DND-41 (cell line): ENCODE results near the gene MRPL53.

Experiments
- ATAC-seq: fragments of 200-7000 bp; cut with Tn5 transposase; 3 replicates; pipeline ENCODE4 v1.9.1; 2021; ENCODE audit warnings: low read depth; ENCODE audit not compliant: insufficient read depth
- DNase-seq: peaks from one replicate; pipeline ENCODE4 v3.0.0-alpha.2; 2020
- H2AFZ ChIP-seq: 2 replicates; pipeline ENCODE4 v1.6.0; 2012; ENCODE audit warnings: low read depth, low read length
- H3K27ac ChIP-seq: 2 replicates; pipeline ENCODE4 v1.5.1; 2012; ENCODE audit warnings: low read length, inconsistent platforms
- H3K27me3 ChIP-seq: fragments of 200-600 bp; sonication (generic); 2 replicates; pipeline ENCODE4 v1.6.0; 2012; ENCODE audit warnings: low read length, mild to moderate bottlenecking, inconsistent platforms; ENCODE audit not compliant: insufficient read depth, poor library complexity
- H3K36me3 ChIP-seq: 2 replicates; pipeline ENCODE4 v1.5.1; 2012; ENCODE audit warnings: low read length, inconsistent platforms; ENCODE audit not compliant: insufficient read depth
- H3K4me1 ChIP-seq: 2 replicates; pipeline ENCODE4 v1.5.1; 2012; ENCODE audit warnings: mild to moderate bottlenecking, low read length; ENCODE audit not compliant: insufficient read depth
- H3K4me2 ChIP-seq: 2 replicates; pipeline ENCODE4 v1.6.0; 2012; ENCODE audit warnings: mild to moderate bottlenecking, moderate library complexity, low read length, inconsistent platforms; ENCODE audit not compliant: insufficient read depth
- H3K4me3 ChIP-seq, 2 experiments: fragments of 200-600 bp in 1 of 2; shearing (Covaris generic) in 1 of 2; 2 replicates each; pipeline ENCODE4 v1.5.1; 2012 to 2016; ENCODE audit warnings: inconsistent platforms in 2 of 2, low read length in 2 of 2, mild to moderate bottlenecking in 2 of 2, low read depth in 1 of 2, moderate library complexity in 1 of 2
- H3K79me2 ChIP-seq: 2 replicates; pipeline ENCODE4 v1.6.0; 2012; ENCODE audit warnings: low read length, inconsistent platforms; ENCODE audit not compliant: insufficient read depth
- H3K9ac ChIP-seq: 2 replicates; pipeline ENCODE4 v1.6.0; 2012; ENCODE audit warnings: low read depth, mild to moderate bottlenecking, inconsistent platforms, low read length, moderate library complexity
- H3K9me3 ChIP-seq: 2 replicates; pipeline ENCODE4 v1.5.1; 2012; ENCODE audit warnings: low read length, moderate library complexity, mild to moderate bottlenecking, inconsistent platforms; ENCODE audit not compliant: insufficient read depth, severe bottlenecking
- H4K20me1 ChIP-seq: 2 replicates; pipeline ENCODE4 v1.6.0; 2012; ENCODE audit warnings: low read length; ENCODE audit not compliant: insufficient read depth
- EZH2 ChIP-seq: IDR thresholded peaks from 3 replicates; pipeline ENCODE4 v1.6.1; 2012; ENCODE audit warnings: borderline replicate concordance, low read depth, mild to moderate bottlenecking, moderate library complexity, low read length, inconsistent platforms; ENCODE audit not compliant: severe bottlenecking
- TF ChIP-seq, protein P1 (sequence below): IDR thresholded peaks from 2 replicates; pipeline ENCODE4 v1.5.1; 2012; ENCODE audit warnings: borderline replicate concordance, low read length, moderate library complexity, mild to moderate bottlenecking; ENCODE audit not compliant: poor library complexity, severe bottlenecking; ENCODE audit errors: extremely low read depth

MRPL53 gene

GRCh38 chr2:74441690-74442482 lies 30.6 kb downstream of the MRPL53 start, which contains the start of gene RTKN:
Gene RTKN (minus strand): TSS chr2:74441937. CDS start chr2:74441816, 121 bp downstream.
- Histone ChIP-seq H3K27ac (peak within 1 kb of the TSS; percentile 65), H3K4me3 (peak within 1 kb of the TSS in 1 of 2 experiments; percentile 70; a peak in 2 of 4 replicates), H3K79me2 (peaks cover 5% of the 10 kb centered on the region; the same call in 1 of the 2 replicates), H3K4me2 (peak within 1 kb of the TSS; percentile 85), H2AFZ (peak within 1 kb of the TSS; percentile 86), H3K36me3 (no peaks in the 10 kb centered on the region), H3K9ac (peak within 1 kb of the TSS; percentile 77), H3K4me1 (peaks cover 40% of the 10 kb centered on the region), H3K27me3 (peaks cover 4% of the 10 kb centered on the region), H4K20me1 (no peaks in the 10 kb centered on the region), H3K9me3 (no peaks in the 10 kb centered on the region)
- TF ChIP-seq, protein P1, sequence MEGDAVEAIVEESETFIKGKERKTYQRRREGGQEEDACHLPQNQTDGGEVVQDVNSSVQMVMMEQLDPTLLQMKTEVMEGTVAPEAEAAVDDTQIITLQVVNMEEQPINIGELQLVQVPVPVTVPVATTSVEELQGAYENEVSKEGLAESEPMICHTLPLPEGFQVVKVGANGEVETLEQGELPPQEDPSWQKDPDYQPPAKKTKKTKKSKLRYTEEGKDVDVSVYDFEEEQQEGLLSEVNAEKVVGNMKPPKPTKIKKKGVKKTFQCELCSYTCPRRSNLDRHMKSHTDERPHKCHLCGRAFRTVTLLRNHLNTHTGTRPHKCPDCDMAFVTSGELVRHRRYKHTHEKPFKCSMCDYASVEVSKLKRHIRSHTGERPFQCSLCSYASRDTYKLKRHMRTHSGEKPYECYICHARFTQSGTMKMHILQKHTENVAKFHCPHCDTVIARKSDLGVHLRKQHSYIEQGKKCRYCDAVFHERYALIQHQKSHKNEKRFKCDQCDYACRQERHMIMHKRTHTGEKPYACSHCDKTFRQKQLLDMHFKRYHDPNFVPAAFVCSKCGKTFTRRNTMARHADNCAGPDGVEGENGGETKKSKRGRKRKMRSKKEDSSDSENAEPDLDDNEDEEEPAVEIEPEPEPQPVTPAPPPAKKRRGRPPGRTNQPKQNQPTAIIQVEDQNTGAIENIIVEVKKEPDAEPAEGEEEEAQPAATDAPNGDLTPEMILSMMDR: no peak
- no peak for TF ChIP-seq EZH2
- ATAC-seq: no peak
- DNase-seq: no peak

- Histone ChIP-seq H3K9ac (peak overlapping the region; percentile 77; the same call in 1 of the 2 replicates), H3K4me3 (no peak overlapping the region), H3K36me3 (no peaks in the 10 kb centered on the region), H3K4me2 (peak overlapping the region; percentile 85), H3K27ac (no peak overlapping the region), H3K27me3 (peaks cover 4% of the 10 kb centered on the region), H3K79me2 (peaks cover 5% of the 10 kb centered on the region; the same call in 1 of the 2 replicates), H4K20me1 (no peaks in the 10 kb centered on the region), H3K4me1 (peaks cover 41% of the 10 kb centered on the region), H3K9me3 (no peaks in the 10 kb centered on the region), H2AFZ (peak overlapping the region; percentile 86)
- no peak for DNase-seq
- no peak for TF ChIP-seq EZH2
- TF ChIP-seq, protein P1: no peak
- ATAC-seq: no peak
Observed at GRCh38 chr2:74441170-74441689, 31.2 kb downstream of the MRPL53 start.

GRCh38 chr2:74440378-74441169 lies 31.9 kb downstream of the MRPL53 start:
- Histone ChIP-seq H3K9me3 (no peaks in the 10 kb centered on the region), H3K27ac (peak overlapping the region; percentile 84), H3K79me2 (peaks cover 5% of the 10 kb centered on the region; the same call in 1 of the 2 replicates), H3K27me3 (peaks cover 4% of the 10 kb centered on the region), H3K36me3 (no peaks in the 10 kb centered on the region), H3K4me3 (peak overlapping the region; percentile 18 to 70; a peak in 3 of 4 replicates), H3K4me2 (peak overlapping the region; percentile 85), H3K4me1 (peaks cover 41% of the 10 kb centered on the region), H4K20me1 (no peaks in the 10 kb centered on the region), H2AFZ (peak overlapping the region; percentile 86), H3K9ac (peak overlapping the region; percentile 77)
- TF ChIP-seq, protein P1: peak; percentile 51
- TF ChIP-seq EZH2: no peak
- DNase-seq (peak; percentile 91), ATAC-seq (peak; percentile 99)
